Endothelial cell of umbilical vein (primary cell): ENCODE data around the gene P2RX2. TPM values are rescaled to one million over a fixed set of nuclear protein-coding genes. Genes with fewer than 3 reads are reported as not detected.
A peak's percentile ranks its signal among the peaks of the same experiment; 100 is the strongest.

ENCODE experiments used
- BruUV-seq: library from RNA; stranded (reverse); fragments of 400-500 nt; replicated peaks from 2 replicates; lab custom pipeline; 2021; lab: Mats Ljungman, UMichigan
- CTCF ChIA-PET: fragments of 300-600, 350-600 bp; sonication (Branson Sonifier 250); formaldehyde crosslinking; loops from one replicate; lab custom pipeline; 2021; ENCODE audit warnings: antibody characterized with exemption, inconsistent platforms; lab: Charles Lee
- POLR2A ChIA-PET: fragments of 300-600, 350-600 bp; sonication (Branson Sonifier 250); formaldehyde crosslinking; loops from one replicate; lab custom pipeline; 2021; ENCODE audit warnings: antibody characterized with exemption, inconsistent platforms; lab: Charles Lee
- DNase-seq: peaks from one replicate; pipeline ENCODE4 v3.0.0-alpha.2; 2011; ENCODE audit warnings: low read depth, low spot score
- FAIRE-seq: peaks from 2 replicates; lab custom pipeline; 2011; peaks lifted over from hg19 to GRCh38; lab: Jason Lieb, UNC
- H2AFZ ChIP-seq: 2 replicates; pipeline ENCODE4 v1.6.0; 2012; ENCODE audit warnings: low read depth, low read length, control low read depth, inconsistent platforms
- H3K27ac ChIP-seq: 2 replicates; pipeline ENCODE4 v1.5.1; 2011; ENCODE audit warnings: low read depth, mild to moderate bottlenecking, control low read depth, low read length, moderate library complexity; ENCODE audit not compliant: insufficient read depth
- H3K27me3 ChIP-seq, 2 experiments: 2 replicates each; pipeline versions ENCODE4 v1.6.0 to v1.6.1; 2011; ENCODE audit warnings: low read length in 2 of 2, mixed read lengths in 1 of 2; ENCODE audit not compliant: control insufficient read depth in 2 of 2, insufficient read depth in 2 of 2
- H3K36me3 ChIP-seq, 2 experiments: 2 replicates in 1 of 2; 3 replicates in 1 of 2; pipeline ENCODE4 v1.5.1; 2011; ENCODE audit warnings: low read length in 2 of 2, mild to moderate bottlenecking in 1 of 2, moderate library complexity in 1 of 2; ENCODE audit not compliant: control insufficient read depth in 2 of 2, insufficient read depth in 2 of 2; ENCODE audit errors: extremely low read depth in 1 of 2
- H3K4me1 ChIP-seq: 3 replicates; pipeline ENCODE4 v1.5.1; 2011; ENCODE audit warnings: mild to moderate bottlenecking, low read length; ENCODE audit not compliant: control insufficient read depth, insufficient read depth; ENCODE audit errors: extremely low read depth
- H3K4me2 ChIP-seq: 2 replicates; pipeline ENCODE4 v1.6.1; 2011; ENCODE audit warnings: low read length, control low read depth, mixed read lengths; ENCODE audit not compliant: insufficient read depth
- H3K4me3 ChIP-seq, 3 experiments: fragments of 200-600 bp in 1 of 3; sonication (generic), shearing (Covaris generic) in 1 of 3; replicated peaks in 1 of 3; 2 replicates each; pipeline ENCODE4 v1.5.1; 2011 to 2016; ENCODE audit warnings: control low read depth in 3 of 3, low read length in 3 of 3, mild to moderate bottlenecking in 2 of 3, inconsistent platforms in 1 of 3, low read depth in 1 of 3, moderate library complexity in 1 of 3; ENCODE audit not compliant: insufficient read depth in 1 of 3
- H3K79me2 ChIP-seq: 2 replicates; pipeline ENCODE4 v1.6.0; 2012; ENCODE audit warnings: low read length, inconsistent platforms; ENCODE audit not compliant: control insufficient read depth, insufficient read depth
- H3K9ac ChIP-seq: replicated peaks from 2 replicates; pipeline ENCODE3; 2011; ENCODE audit warnings: low read length, control low read depth; ENCODE audit not compliant: insufficient read depth; ENCODE audit errors: extremely low read depth
- H3K9me1 ChIP-seq: replicated peaks from 3 replicates; pipeline ENCODE4 v1.6.0; 2011; ENCODE audit warnings: mild to moderate bottlenecking, low read length; ENCODE audit not compliant: control insufficient read depth, insufficient read depth; ENCODE audit errors: extremely low read depth
- H3K9me3 ChIP-seq: replicated peaks from 2 replicates; pipeline ENCODE4 v1.5.1; 2012; ENCODE audit warnings: low read length, inconsistent platforms; ENCODE audit not compliant: control insufficient read depth, insufficient read depth
- H4K20me1 ChIP-seq: replicated peaks from 2 replicates; pipeline ENCODE3; 2011; ENCODE audit warnings: mild to moderate bottlenecking, low read length; ENCODE audit not compliant: control insufficient read depth, insufficient read depth; ENCODE audit errors: extremely low read depth
- EZH2 ChIP-seq: IDR thresholded peaks from 2 replicates; pipeline ENCODE4 v1.6.1; 2012; ENCODE audit warnings: borderline replicate concordance, low read depth, mild to moderate bottlenecking, moderate library complexity, low read length, inconsistent platforms; ENCODE audit not compliant: severe bottlenecking
- FOS ChIP-seq: IDR thresholded peaks from 2 replicates; pipeline ENCODE4 v1.6.1; 2011; ENCODE audit warnings: mild to moderate bottlenecking, low read length, moderate library complexity, borderline replicate concordance; ENCODE audit not compliant: insufficient read depth
- GATA2 ChIP-seq: IDR thresholded peaks from 2 replicates; pipeline ENCODE4 v1.7.0; 2011; ENCODE audit warnings: low read depth, mild to moderate bottlenecking, moderate library complexity, mixed read lengths, low read length; ENCODE audit not compliant: insufficient read length, insufficient read depth
- JUN ChIP-seq: IDR thresholded peaks from 2 replicates; pipeline ENCODE4 v1.6.1; 2011; ENCODE audit warnings: borderline replicate concordance, low read depth; ENCODE audit not compliant: insufficient read length, insufficient read depth
- MAX ChIP-seq: IDR thresholded peaks from 2 replicates; pipeline ENCODE4 v1.6.1; 2011; ENCODE audit not compliant: insufficient read depth, insufficient read length
- MYC ChIP-seq: IDR thresholded peaks from one replicate; pipeline ENCODE4 v1.6.1; 2011; ENCODE audit warnings: mild to moderate bottlenecking, low read depth, low read length
- POLR2A ChIP-seq: IDR thresholded peaks from 2 replicates; pipeline ENCODE4 v1.6.1; 2012; ENCODE audit warnings: low read depth, mild to moderate bottlenecking, control low read depth, low read length
- POLR2AphosphoS5 ChIP-seq: IDR thresholded peaks from 2 replicates; pipeline ENCODE4 v1.6.1; 2012; ENCODE audit warnings: low read depth, mild to moderate bottlenecking, control low read depth, low read length, moderate library complexity; ENCODE audit not compliant: insufficient read depth
- dilution Hi-C: fragments of 300-500 bp; cut with MboI; formaldehyde crosslinking; loops from one replicate; pipeline ENCODE4 v1.15.0; 2019; ENCODE audit warnings: low sequenced_read_pairs; ENCODE audit not compliant: extremely low pct_ligation_motif_present
- intact Hi-C: fragments of 100-400 bp; cut with micrococcal nuclease; formaldehyde crosslinking; loops from one replicate; pipeline ENCODE4 v1.10.0; 2022
- polyA plus RNA-seq, 4 experiments: library from polyadenylated mRNA; depleted of rRNA in 3 of 4; stranded (reverse) in 3 of 4; unstranded in 1 of 4; fragments of >200 nt; gene quantifications; 2 replicates each; pipeline versions ENCODE4 v1.2.1 to v1.2.3, GENCODE V29; 2011 to 2012; ENCODE audit warnings: missing spikeins in 1 of 4
- total RNA-seq: library from RNA; stranded (reverse); gene quantifications from 2 replicates; pipeline ENCODE4 v1.2.3, GENCODE V29; 2021
- TF ChIP-seq, protein P1 (sequence below), 2 donors: IDR thresholded peaks; 1 replicate in 1 of 2; 2 replicates in 1 of 2; pipeline ENCODE4 v1.5.1; 2011; ENCODE audit warnings: low read length in 2 of 2, mild to moderate bottlenecking in 2 of 2, moderate library complexity in 2 of 2, control low read depth in 1 of 2, inconsistent platforms in 1 of 2, low read depth in 1 of 2; ENCODE audit not compliant: insufficient read depth in 1 of 2; ENCODE audit errors: extremely low read depth in 1 of 2

Gene P2RX2
- total and polyA plus RNA-seq, 2 donors (not counting 3 experiments of a cell fraction or from before 2014, with no cell fraction given) = not detected

- intact Hi-C loops = no loop called here
- peaks cover 3 to 30% of the 10 kb centered on the region in 2 experiments for H3K27me3 ChIP-seq
- DNase-seq = peak; percentile 65
These were observed 15.9 kb upstream of the P2RX2 start for GRCh38 chr12:132602572-132603239.

More at GRCh38 chr12:132602572-132603239, 15.9 kb upstream of the P2RX2 start:
- no TSS peak for BruUV-seq
- H3K27ac ChIP-seq = no peak overlapping the region
- no peaks in the 10 kb centered on the region for H3K36me3 ChIP-seq
- no peak overlapping the region for H2AFZ ChIP-seq
- ChIA-PET CTCF (interaction anchor here (0.8 to 7.3 kb wide), 2 partner anchors 12 to 42 kb away, joined by 4 to 102 read pairs; partner anchors contain the start of gene P2RX2), POLR2A (no interaction called here)
- TF ChIP-seq EZH2 = no peak
- no peak for TF ChIP-seq POLR2AphosphoS5
- no peak for TF ChIP-seq GATA2
- no peak for TF ChIP-seq JUN
- TF ChIP-seq POLR2A = no peak
- no peak for TF ChIP-seq MAX
- TF ChIP-seq FOS = no peak
- no peak for TF ChIP-seq MYC
- TF ChIP-seq, protein P1, sequence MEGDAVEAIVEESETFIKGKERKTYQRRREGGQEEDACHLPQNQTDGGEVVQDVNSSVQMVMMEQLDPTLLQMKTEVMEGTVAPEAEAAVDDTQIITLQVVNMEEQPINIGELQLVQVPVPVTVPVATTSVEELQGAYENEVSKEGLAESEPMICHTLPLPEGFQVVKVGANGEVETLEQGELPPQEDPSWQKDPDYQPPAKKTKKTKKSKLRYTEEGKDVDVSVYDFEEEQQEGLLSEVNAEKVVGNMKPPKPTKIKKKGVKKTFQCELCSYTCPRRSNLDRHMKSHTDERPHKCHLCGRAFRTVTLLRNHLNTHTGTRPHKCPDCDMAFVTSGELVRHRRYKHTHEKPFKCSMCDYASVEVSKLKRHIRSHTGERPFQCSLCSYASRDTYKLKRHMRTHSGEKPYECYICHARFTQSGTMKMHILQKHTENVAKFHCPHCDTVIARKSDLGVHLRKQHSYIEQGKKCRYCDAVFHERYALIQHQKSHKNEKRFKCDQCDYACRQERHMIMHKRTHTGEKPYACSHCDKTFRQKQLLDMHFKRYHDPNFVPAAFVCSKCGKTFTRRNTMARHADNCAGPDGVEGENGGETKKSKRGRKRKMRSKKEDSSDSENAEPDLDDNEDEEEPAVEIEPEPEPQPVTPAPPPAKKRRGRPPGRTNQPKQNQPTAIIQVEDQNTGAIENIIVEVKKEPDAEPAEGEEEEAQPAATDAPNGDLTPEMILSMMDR (IDR thresholded peaks at IDR 0.05; ENCODE audit: extremely low read depth in 1 of 2, insufficient read depth in 1 of 2, low read depth in 1 of 2, low read length in 2 of 2) = no peak
- dilution Hi-C loops = no loop called here
- no peak overlapping the region for H3K9ac ChIP-seq
- no peaks in the 10 kb centered on the region for H4K20me1 ChIP-seq
- no peaks in the 10 kb centered on the region for H3K9me1 ChIP-seq
- H3K4me1 ChIP-seq = peaks cover 24% of the 10 kb centered on the region
- no peaks in the 10 kb centered on the region for H3K79me2 ChIP-seq
- FAIRE-seq = peak; percentile 62
- peak overlapping the region in 1 of 3 experiments; percentile 33 for H3K4me3 ChIP-seq
- no peaks in the 10 kb centered on the region for H3K9me3 ChIP-seq
- peak overlapping the region; percentile 2 for H3K4me2 ChIP-seq
